NCI-H1436 (cell line): Measurements from ENCODE around the gene S100A8.

Experiments
- DNase-seq: peaks from one replicate; lab custom pipeline; 2025; lab: John Stamatoyannopoulos, UW

The S100A8 gene

GRCh38 chr1:153345187-153346076, 45.4 kb downstream of the S100A8 start:
- peak; percentile 29 for DNase-seq

GRCh38 chr1:153344718-153345025, 46.2 kb downstream of the S100A8 start:
- peak; percentile 29 for DNase-seq

- no peak for DNase-seq
Observed at GRCh38 chr1:153343811-153344717, 46.8 kb downstream of the S100A8 start.

GRCh38 chr1:153343040-153343681, 47.7 kb downstream of the S100A8 start:
- DNase-seq = no peak

GRCh38 chr1:153342178-153342577, 48.7 kb downstream of the S100A8 start:
- no peak for DNase-seq

- no peak for DNase-seq
Observed at GRCh38 chr1:153341431-153341934, 49.4 kb downstream of the S100A8 start.

- no peak for DNase-seq
Observed at GRCh38 chr1:153340356-153340755, 50.5 kb downstream of the S100A8 start.
